Pancreas (tissue), 10 donors: ENCODE data around the gene CNTNAP5. TPM values are rescaled to one million over a fixed set of nuclear protein-coding genes. Genes with fewer than 3 reads are reported as not detected.

ENCODE experiments used
- ATAC-seq, 4 donors: fragments of 200-7000 bp; cut with Tn5 transposase; one replicate each; pipeline versions ENCODE4 v1.8.0 to v1.9.1; 2020; ENCODE audit warnings: mild to moderate bottlenecking in 4 of 4, moderate library complexity in 4 of 4
- DNase-seq, 6 donors: peaks; one replicate each; pipeline ENCODE4 v3.0.0-alpha.2; 2020
- FAIRE-seq: peaks from 2 replicates; lab custom pipeline; 2012; peaks lifted over from hg19 to GRCh38; lab: Jason Lieb, UNC
- H3K27ac ChIP-seq, 4 donors: fragments of 200-600 bp; sonication (generic); 1 replicate in 3 of 4; 2 replicates in 1 of 4; pipeline versions ENCODE4 v1.5.0 to v1.8.0; 2020
- H3K27me3 ChIP-seq, 4 donors: fragments of 200-600 bp; one replicate each; pipeline ENCODE4 v1.8.0; 2021
- H3K36me3 ChIP-seq, 3 donors: fragments of 200-600 bp; sonication (generic) in 1 of 3; one replicate each; pipeline versions ENCODE4 v1.5.0 to v1.8.0; 2020 to 2021
- H3K4me1 ChIP-seq, 3 donors: fragments of 200-600 bp; one replicate each; pipeline ENCODE4 v1.8.0; 2021
- H3K4me3 ChIP-seq, 4 donors: fragments of 200-600 bp; sonication (generic) in 2 of 4; one replicate each; pipeline versions ENCODE4 v1.5.0 to v1.8.0; 2020 to 2021
- H3K9me3 ChIP-seq, 4 donors: fragments of 200-600 bp; one replicate each; pipeline ENCODE4 v1.8.0; 2021
- CTCF ChIP-seq, 4 donors: fragments of 200-600 bp; sonication (generic) in 3 of 4; IDR thresholded peaks; one replicate each; pipeline versions ENCODE4 v1.5.0 to v1.8.0; 2021; ENCODE audit warnings: antibody characterized with exemption in 4 of 4
- WGBS, 2 donors: extraction: QIAGEN DNeasy Blood & Tissue Kit; methylation state at CpG; one replicate each; pipeline ENCODE4 v1.1.7; 2013; 5-methylcytosine and 5-hydroxymethylcytosine counted together
- intact Hi-C, 3 donors: fragments of 100-400 bp; cut with DNase I; formaldehyde crosslinking; loops; one replicate each; pipeline versions ENCODE4 v1.11.1 to v1.14.2; 2022
- polyA plus RNA-seq, 2 donors: library from polyadenylated mRNA; stranded (reverse); fragments of 200-250 nt; gene quantifications; one replicate each; pipeline ENCODE4 v1.2.3, GENCODE V29; 2013
- total RNA-seq, 6 donors: library from RNA; stranded (reverse); fragmentation: NEBNext Ultra II Directional in 4 of 6; extraction: Animal tissue kit (Norgen Biotek cat#: 25700) in 4 of 6; gene quantifications; one replicate each; pipeline versions ENCODE4 v1.2.1 to v1.2.4, GENCODE V29; 2021 to 2023
- donor health status: healthy with polysubstance abuse.
- donor health status: DM: no; HTN: no; CAD: no; lungs with moderate emphysema.
- donor health status: DM: no; HTN: no; CAD: no.
- donor health status: control.
- donor health status: control.
- donor health status: Bipolar disorder and iron deficiency.
- donor health status: DM: yes; HTN: yes; CAD: no.
- donor health status: DM: no; HTN: no; CAD: no.
- donor health status: DM: no; HTN: no; CAD: no.
- donor health status: DM: yes; HTN: yes; CAD: no.

CNTNAP5 gene
- total and polyA plus RNA-seq, 8 donors = 0.05 to 0.43 (median 0.12) TPM

- no peak for ATAC-seq
- intact Hi-C loops = no loop called here
- no peaks in the 10 kb centered on the region for H3K36me3 ChIP-seq
- H3K4me1 ChIP-seq = no peaks in the 10 kb centered on the region
- H3K9me3 ChIP-seq = no peaks in the 10 kb centered on the region
- 75 to 81% methylated on average over 2 of the region's 2 CpGs for WGBS, 2 donors
- no peak for DNase-seq
- H3K27me3 ChIP-seq = no peaks in the 10 kb centered on the region
- no peak for FAIRE-seq
- no peak overlapping the region for H3K27ac ChIP-seq
- no peak for TF ChIP-seq CTCF (IDR thresholded peaks at IDR 0.05)
- H3K4me3 ChIP-seq = no peak overlapping the region
Observed at GRCh38 chr2:124908411-124908810, 883.3 kb downstream of the CNTNAP5 start.

- no peaks in the 10 kb centered on the region for H3K27me3 ChIP-seq
- H3K36me3 ChIP-seq = no peaks in the 10 kb centered on the region
- DNase-seq (no peak), FAIRE-seq (no peak), ATAC-seq (no peak)
- TF ChIP-seq CTCF (IDR thresholded peaks at IDR 0.05) = no peak
- H3K4me3 ChIP-seq = no peak overlapping the region
- no peak overlapping the region for H3K27ac ChIP-seq
- no peaks in the 10 kb centered on the region for H3K4me1 ChIP-seq
- no peaks in the 10 kb centered on the region for H3K9me3 ChIP-seq
- WGBS, 2 donors = 62% methylated on average over 5 of the region's 5 CpGs
- intact Hi-C loops = no loop called here
Observed at GRCh38 chr2:124911560-124911959, 886.5 kb downstream of the CNTNAP5 start.

- FAIRE-seq = no peak
Observed at GRCh38 chr2:124913868-124914267, 888.8 kb downstream of the CNTNAP5 start.

GRCh38 chr2:124915567-124915966, 890.5 kb downstream of the CNTNAP5 start:
- DNase-seq (no peak), FAIRE-seq (no peak), ATAC-seq (no peak)
- TF ChIP-seq CTCF (IDR thresholded peaks at IDR 0.05) = no peak
- no peaks in the 10 kb centered on the region for H3K9me3 ChIP-seq
- H3K27me3 ChIP-seq = no peaks in the 10 kb centered on the region
- H3K4me1 ChIP-seq = no peaks in the 10 kb centered on the region
- WGBS, 2 donors = 82 to 83% methylated on average over 1 of the region's 1 CpG
- no peak overlapping the region for H3K27ac ChIP-seq
- no peaks in the 10 kb centered on the region for H3K36me3 ChIP-seq
- H3K4me3 ChIP-seq = no peak overlapping the region
- intact Hi-C loops = no loop called here

More at GRCh38 chr2:124913868-124914267, 888.8 kb downstream of the CNTNAP5 start:
- 67 to 79% methylated on average over 9 of the region's 9 CpGs for WGBS, 2 donors
- no peaks in the 10 kb centered on the region for H3K36me3 ChIP-seq
- no peak for DNase-seq
- H3K4me3 ChIP-seq = no peak overlapping the region
- H3K27me3 ChIP-seq = no peaks in the 10 kb centered on the region
- no peak for TF ChIP-seq CTCF (IDR thresholded peaks at IDR 0.05)
- no peaks in the 10 kb centered on the region for H3K9me3 ChIP-seq
- no peaks in the 10 kb centered on the region for H3K4me1 ChIP-seq
- no peak overlapping the region for H3K27ac ChIP-seq
- intact Hi-C loops = no loop called here
- ATAC-seq = no peak

- H3K4me3 ChIP-seq = no peak overlapping the region
- no peak for TF ChIP-seq CTCF (IDR thresholded peaks at IDR 0.05)
- FAIRE-seq (no peak), ATAC-seq (no peak), DNase-seq (no peak)
- no peaks in the 10 kb centered on the region for H3K4me1 ChIP-seq
- 73 to 85% methylated on average over 2 of the region's 2 CpGs for WGBS, 2 donors
- intact Hi-C loops = no loop called here
- no peaks in the 10 kb centered on the region for H3K9me3 ChIP-seq
- H3K27me3 ChIP-seq = no peaks in the 10 kb centered on the region
- no peak overlapping the region for H3K27ac ChIP-seq
- no peaks in the 10 kb centered on the region for H3K36me3 ChIP-seq
Observed at GRCh38 chr2:124919296-124919695, 894.2 kb downstream of the CNTNAP5 start.
